ENCODE data around the gene KSR1. TPM values are rescaled to one million over a fixed set of nuclear protein-coding genes. Genes with fewer than 3 reads are reported as not detected.

KSR1 gene
- polyA plus RNA-seq, 1 experiment, result 28.2 TPM

DNA sequence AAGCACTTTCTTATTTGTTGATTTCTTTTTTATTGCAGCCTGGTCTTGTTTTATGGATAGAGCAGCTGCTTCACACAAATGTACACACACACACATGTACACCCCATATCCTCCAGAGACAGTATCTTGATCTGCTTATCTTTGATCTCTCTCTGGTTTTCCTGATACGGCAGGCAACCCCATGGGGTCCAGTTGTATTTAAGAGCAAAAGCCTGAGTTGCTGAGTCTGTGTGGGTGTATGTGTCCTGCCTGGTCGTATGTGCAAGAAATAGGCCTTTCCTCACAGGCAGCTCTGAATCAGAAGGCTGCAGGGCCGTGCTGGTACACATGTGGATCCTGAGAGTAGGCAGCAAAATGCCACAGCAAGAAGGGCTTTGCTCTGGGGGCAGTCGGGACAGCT is 160.2 kb downstream of the KSR1 start:
- ChIA-PET CTCF (interaction anchor here (1.1 kb wide), 1 partner anchor 13 kb away, joined by 3 read pairs; no protein-coding TSS in a partner anchor), POLR2A (no interaction called here)
- Histone ChIP-seq H3K4me3 (ENCODE audit: low read depth, low read length) (no peak overlapping the region), H3K27ac (ENCODE audit: low read depth, low read length) (no peak overlapping the region), H3K27me3 (ENCODE audit: control insufficient read depth, insufficient read depth, low read length) (no peaks in the 10 kb centered on the region), H3K9me3 (ENCODE audit: control insufficient read depth, insufficient read depth, low read length) (no peaks in the 10 kb centered on the region)
- DNase-seq (ENCODE audit: low read depth, low spot score), result no peak
- TF ChIP-seq, protein P1, sequence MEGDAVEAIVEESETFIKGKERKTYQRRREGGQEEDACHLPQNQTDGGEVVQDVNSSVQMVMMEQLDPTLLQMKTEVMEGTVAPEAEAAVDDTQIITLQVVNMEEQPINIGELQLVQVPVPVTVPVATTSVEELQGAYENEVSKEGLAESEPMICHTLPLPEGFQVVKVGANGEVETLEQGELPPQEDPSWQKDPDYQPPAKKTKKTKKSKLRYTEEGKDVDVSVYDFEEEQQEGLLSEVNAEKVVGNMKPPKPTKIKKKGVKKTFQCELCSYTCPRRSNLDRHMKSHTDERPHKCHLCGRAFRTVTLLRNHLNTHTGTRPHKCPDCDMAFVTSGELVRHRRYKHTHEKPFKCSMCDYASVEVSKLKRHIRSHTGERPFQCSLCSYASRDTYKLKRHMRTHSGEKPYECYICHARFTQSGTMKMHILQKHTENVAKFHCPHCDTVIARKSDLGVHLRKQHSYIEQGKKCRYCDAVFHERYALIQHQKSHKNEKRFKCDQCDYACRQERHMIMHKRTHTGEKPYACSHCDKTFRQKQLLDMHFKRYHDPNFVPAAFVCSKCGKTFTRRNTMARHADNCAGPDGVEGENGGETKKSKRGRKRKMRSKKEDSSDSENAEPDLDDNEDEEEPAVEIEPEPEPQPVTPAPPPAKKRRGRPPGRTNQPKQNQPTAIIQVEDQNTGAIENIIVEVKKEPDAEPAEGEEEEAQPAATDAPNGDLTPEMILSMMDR (IDR thresholded peaks at IDR 0.05; ENCODE audit: low read depth, low read length), result no peak

DNA sequence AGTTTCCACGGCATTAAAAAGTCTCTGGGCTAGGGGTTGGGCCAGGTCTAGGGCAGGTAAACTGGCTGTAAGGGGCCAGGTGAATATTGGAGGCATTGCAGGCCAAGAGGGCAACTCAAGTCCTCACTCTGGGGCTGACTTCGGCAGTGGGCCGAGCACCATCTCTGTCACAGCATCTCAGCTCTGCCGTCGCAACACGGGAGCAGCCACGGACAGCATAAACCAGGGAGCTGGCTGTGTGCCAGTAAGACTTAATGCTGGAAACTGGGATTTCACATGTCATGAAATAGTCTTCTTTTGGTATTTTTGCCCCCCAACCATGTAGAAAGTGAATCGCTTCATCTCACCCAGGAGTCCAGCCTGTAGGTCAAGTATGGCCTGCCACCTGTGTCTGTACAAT is 162.2 kb downstream of the KSR1 start:
- POLR2A ChIA-PET, result no interaction called here
- TF ChIP-seq, protein P1 (IDR thresholded peaks at IDR 0.05; ENCODE audit: low read depth, low read length), result no peak
- CTCF ChIA-PET, result interaction anchor here (0.9 kb wide), 1 partner anchor 9 kb away, joined by 3 read pairs; no protein-coding TSS in a partner anchor
- Histone ChIP-seq H3K9me3 (ENCODE audit: control insufficient read depth, insufficient read depth, low read length) (no peaks in the 10 kb centered on the region), H3K27me3 (ENCODE audit: control insufficient read depth, insufficient read depth, low read length) (no peaks in the 10 kb centered on the region), H3K4me3 (ENCODE audit: low read depth, low read length) (no peak overlapping the region), H3K27ac (ENCODE audit: low read depth, low read length) (no peak overlapping the region)
- DNase-seq (ENCODE audit: low read depth, low spot score), result no peak

DNA sequence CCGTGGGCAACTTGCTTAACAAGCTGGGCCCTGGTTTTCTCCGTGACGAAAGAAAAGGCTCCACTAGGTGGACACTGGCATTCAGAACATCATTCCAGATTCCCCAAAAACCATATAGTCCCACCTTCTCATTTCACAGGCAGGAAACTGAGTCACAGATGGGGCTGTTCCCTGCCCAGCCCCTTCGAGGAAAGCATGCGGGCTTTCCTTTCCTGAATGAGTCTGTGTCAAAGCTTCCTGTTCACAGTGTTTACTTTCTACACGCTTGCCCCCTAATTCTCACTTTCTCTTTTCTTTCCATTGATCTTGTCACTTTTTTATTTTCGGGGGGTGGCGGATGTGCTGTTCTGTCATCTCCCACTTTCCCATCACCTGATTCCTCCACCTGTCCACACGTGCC is 164.5 kb downstream of the KSR1 start:
- no peak for DNase-seq (ENCODE audit: low read depth, low spot score)
- no peaks in the 10 kb centered on the region for H3K27me3 ChIP-seq (ENCODE audit: control insufficient read depth, insufficient read depth, low read length)
- POLR2A ChIA-PET, result no interaction called here
- no peaks in the 10 kb centered on the region for H3K9me3 ChIP-seq (ENCODE audit: control insufficient read depth, insufficient read depth, low read length)
- H3K4me3 ChIP-seq (ENCODE audit: low read depth, low read length), result no peak overlapping the region
- CTCF ChIA-PET, result no interaction called here
- H3K27ac ChIP-seq (ENCODE audit: low read depth, low read length), result no peak overlapping the region
- TF ChIP-seq, protein P1 (IDR thresholded peaks at IDR 0.05; ENCODE audit: low read depth, low read length), result no peak

DNA sequence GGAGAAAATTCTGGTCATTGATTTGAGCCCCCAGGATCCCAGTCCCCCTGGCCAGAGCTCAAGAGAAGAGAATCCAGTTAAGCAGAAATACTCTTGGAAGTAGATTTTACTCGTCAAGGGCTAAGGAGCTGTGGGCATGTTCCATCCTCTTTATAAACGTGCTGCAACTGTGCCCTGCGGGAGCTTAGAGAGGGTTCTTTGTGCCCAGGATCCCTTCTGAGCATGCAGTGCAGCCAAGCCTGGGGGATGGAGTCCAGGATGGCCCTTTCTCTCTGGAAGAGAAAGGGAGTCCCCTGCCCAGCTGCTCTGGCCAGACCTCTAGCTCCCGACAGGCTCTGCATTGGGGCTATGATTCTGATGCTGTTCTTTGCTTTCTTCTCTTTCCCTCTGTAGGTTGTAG is 165.3 kb downstream of the KSR1 start:
- no peak overlapping the region for H3K27ac ChIP-seq (ENCODE audit: low read depth, low read length)
- no peak for DNase-seq (ENCODE audit: low read depth, low spot score)
- CTCF ChIA-PET, result interaction anchor here (1.5 kb wide), 1 partner anchor 135 kb away, joined by 3 read pairs; no protein-coding TSS in a partner anchor
- TF ChIP-seq, protein P1 (IDR thresholded peaks at IDR 0.05; ENCODE audit: low read depth, low read length), result no peak
- POLR2A ChIA-PET, result no interaction called here
- no peak overlapping the region for H3K4me3 ChIP-seq (ENCODE audit: low read depth, low read length)
- no peaks in the 10 kb centered on the region for H3K9me3 ChIP-seq (ENCODE audit: control insufficient read depth, insufficient read depth, low read length)
- no peaks in the 10 kb centered on the region for H3K27me3 ChIP-seq (ENCODE audit: control insufficient read depth, insufficient read depth, low read length)

DNA sequence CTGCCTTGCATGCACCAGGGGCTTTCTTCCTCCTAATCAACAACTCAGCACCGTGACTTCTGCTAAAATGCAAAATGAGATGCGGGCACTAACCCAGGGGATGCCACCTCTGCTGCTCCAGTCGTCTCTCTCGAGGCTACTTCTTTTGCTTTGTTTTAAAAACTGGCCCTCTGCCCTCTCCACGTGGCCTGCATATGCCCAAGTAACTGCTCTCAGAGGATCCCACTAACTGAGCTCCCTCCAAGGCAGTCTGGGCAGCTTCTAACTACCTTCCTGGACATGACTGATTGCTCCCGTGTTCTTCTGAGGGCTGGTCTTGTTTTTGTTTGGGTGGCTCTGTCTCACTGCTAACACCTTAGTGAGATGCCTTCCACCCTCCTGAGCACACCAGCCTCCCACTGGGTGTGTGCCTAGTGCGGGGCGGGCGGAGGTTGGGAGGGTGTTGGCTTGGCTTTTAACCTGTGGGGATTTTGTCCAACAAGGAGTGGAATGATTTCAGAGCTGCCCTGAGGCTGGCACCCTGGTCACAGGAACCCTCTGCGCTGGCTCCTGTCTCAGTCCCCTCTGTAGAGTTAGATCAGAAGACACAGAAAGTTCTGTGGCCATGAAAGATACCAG is 165.8 kb downstream of the KSR1 start:
- Histone ChIP-seq H3K27me3 (ENCODE audit: control insufficient read depth, insufficient read depth, low read length) (no peaks in the 10 kb centered on the region), H3K4me3 (ENCODE audit: low read depth, low read length) (no peak overlapping the region), H3K9me3 (ENCODE audit: control insufficient read depth, insufficient read depth, low read length) (no peaks in the 10 kb centered on the region), H3K27ac (ENCODE audit: low read depth, low read length) (no peak overlapping the region)
- DNase-seq (ENCODE audit: low read depth, low spot score), result no peak
- ChIA-PET CTCF (interaction anchor here (1.5 kb wide), 1 partner anchor 134 kb away, joined by 3 read pairs; no protein-coding TSS in a partner anchor), POLR2A (no interaction called here)
- TF ChIP-seq, protein P1 (IDR thresholded peaks at IDR 0.05; ENCODE audit: low read depth, low read length), result no peak

All from AG04450 (cell line).